ACC112 (cell line): ENCODE results near the gene AKAIN1.

Experiments used
- H2AFZ ChIP-seq: fragments of 200-600 bp; sonication (generic); one replicate; pipeline ENCODE4 v1.6.0; 2017; ENCODE audit warnings: antibody characterized with exemption, low read length; ENCODE audit not compliant: unreplicated experiment
- H3K27ac ChIP-seq: fragments of 200-600 bp; sonication (generic); 2 replicates; pipeline ENCODE4 v1.5.1; 2014; ENCODE audit warnings: low read depth, mild to moderate bottlenecking, antibody characterized with exemption, low read length, moderate library complexity
- H3K27me3 ChIP-seq: fragments of 200-600 bp; sonication (generic); 2 replicates; pipeline ENCODE4 v1.6.1; 2014; ENCODE audit warnings: mild to moderate bottlenecking, antibody characterized with exemption, low read length, moderate library complexity, mixed read lengths; ENCODE audit not compliant: insufficient read depth
- H3K36me3 ChIP-seq: fragments of 200-600 bp; sonication (generic); 2 replicates; pipeline ENCODE4 v1.6.1; 2016; ENCODE audit warnings: mild to moderate bottlenecking, antibody characterized with exemption, low read length, moderate library complexity, mixed read lengths; ENCODE audit not compliant: insufficient read depth
- H3K4me1 ChIP-seq: fragments of 200-600 bp; sonication (generic); one replicate; pipeline ENCODE4 v1.6.1; 2016; ENCODE audit warnings: low read length, mixed read lengths; ENCODE audit not compliant: insufficient read depth, unreplicated experiment, control insufficient read depth
- H3K4me3 ChIP-seq: fragments of 200-600 bp; sonication (generic); 2 replicates; pipeline ENCODE4 v1.5.1; 2014; ENCODE audit warnings: mild to moderate bottlenecking, low read depth, low read length
- H3K79me2 ChIP-seq: fragments of 200-600 bp; sonication (generic); one replicate; pipeline ENCODE4 v1.6.0; 2016; ENCODE audit warnings: low read length; ENCODE audit not compliant: control insufficient read depth, unreplicated experiment, insufficient read depth

Gene AKAIN1

GRCh38 chr18:5159080-5159479 is 38.0 kb downstream of the AKAIN1 start:
- Histone ChIP-seq H2AFZ (no peak overlapping the region), H3K27me3 (no peaks in the 10 kb centered on the region), H3K36me3 (no peaks in the 10 kb centered on the region), H3K4me1 (no peaks in the 10 kb centered on the region), H3K4me3 (no peak overlapping the region), H3K79me2 (no peaks in the 10 kb centered on the region), H3K27ac (no peak overlapping the region)

DNA sequence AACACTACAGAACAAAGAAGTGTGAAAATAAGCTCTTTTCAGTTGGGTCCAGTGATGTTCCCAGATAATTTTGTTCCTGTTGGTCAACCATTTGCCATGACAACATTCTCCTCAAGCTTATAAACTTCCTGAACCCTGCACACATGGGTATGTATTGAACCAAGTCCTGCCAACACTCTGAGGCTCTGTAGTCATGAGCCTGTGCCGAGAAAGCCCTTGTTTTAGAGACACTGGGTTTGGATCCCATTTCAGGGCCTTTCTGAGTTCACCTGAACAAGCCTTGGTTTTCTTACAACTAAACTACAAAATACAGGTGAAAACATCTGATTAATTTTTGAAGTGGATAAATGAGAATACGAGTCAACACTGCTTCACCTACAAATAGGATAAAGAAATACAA is 38.5 kb downstream of the AKAIN1 start:
- no peak overlapping the region for H3K4me3 ChIP-seq
- no peak overlapping the region for H3K27ac ChIP-seq
- no peaks in the 10 kb centered on the region for H3K27me3 ChIP-seq
- no peaks in the 10 kb centered on the region for H3K36me3 ChIP-seq
- H3K4me1 ChIP-seq = no peaks in the 10 kb centered on the region
- H3K79me2 ChIP-seq = no peaks in the 10 kb centered on the region
- no peak overlapping the region for H2AFZ ChIP-seq

- Histone ChIP-seq H3K27ac (no peak overlapping the region), H3K27me3 (no peaks in the 10 kb centered on the region), H3K4me1 (no peaks in the 10 kb centered on the region), H2AFZ (no peak overlapping the region), H3K79me2 (no peaks in the 10 kb centered on the region), H3K36me3 (no peaks in the 10 kb centered on the region), H3K4me3 (no peak overlapping the region)
These were observed 38.9 kb downstream of the AKAIN1 start for GRCh38 chr18:5158172-5158571.

DNA sequence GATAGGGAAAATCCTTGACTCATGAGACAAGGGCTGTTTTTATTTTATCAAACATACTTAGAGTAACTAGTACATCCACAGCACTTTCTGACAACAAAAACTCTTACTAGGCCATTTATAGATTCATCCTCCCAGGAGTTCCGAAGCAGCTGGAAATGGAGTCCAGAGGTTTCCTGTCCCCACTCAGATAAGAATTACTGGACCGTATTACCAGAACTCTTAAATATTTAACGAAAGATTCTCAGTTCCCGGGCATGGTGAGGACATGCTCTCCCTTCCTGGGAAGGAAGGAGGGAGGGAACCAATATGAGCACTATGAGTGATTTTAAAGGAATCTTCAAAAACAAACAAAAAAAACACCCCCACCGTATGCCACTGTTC is 41.2 kb downstream of the AKAIN1 start:
- no peak overlapping the region for H3K27ac ChIP-seq
- no peaks in the 10 kb centered on the region for H3K4me1 ChIP-seq
- H3K27me3 ChIP-seq = no peaks in the 10 kb centered on the region
- H3K36me3 ChIP-seq = no peaks in the 10 kb centered on the region
- no peak overlapping the region for H3K4me3 ChIP-seq
- no peak overlapping the region for H2AFZ ChIP-seq
- H3K79me2 ChIP-seq = no peaks in the 10 kb centered on the region

- H3K27me3 ChIP-seq = no peaks in the 10 kb centered on the region
- no peak overlapping the region for H3K4me3 ChIP-seq
- H3K79me2 ChIP-seq = no peaks in the 10 kb centered on the region
- no peak overlapping the region for H3K27ac ChIP-seq
- no peak overlapping the region for H2AFZ ChIP-seq
- H3K4me1 ChIP-seq = no peaks in the 10 kb centered on the region
- H3K36me3 ChIP-seq = no peaks in the 10 kb centered on the region
These were observed 41.7 kb downstream of the AKAIN1 start for GRCh38 chr18:5155218-5155906.

GRCh38 chr18:5152343-5153020 is 44.6 kb downstream of the AKAIN1 start:
- H3K4me3 ChIP-seq = no peak overlapping the region
- no peak overlapping the region for H2AFZ ChIP-seq
- H3K27ac ChIP-seq = no peak overlapping the region
- H3K27me3 ChIP-seq = no peaks in the 10 kb centered on the region
- no peaks in the 10 kb centered on the region for H3K4me1 ChIP-seq
- H3K36me3 ChIP-seq = no peaks in the 10 kb centered on the region
- H3K79me2 ChIP-seq = no peaks in the 10 kb centered on the region

DNA sequence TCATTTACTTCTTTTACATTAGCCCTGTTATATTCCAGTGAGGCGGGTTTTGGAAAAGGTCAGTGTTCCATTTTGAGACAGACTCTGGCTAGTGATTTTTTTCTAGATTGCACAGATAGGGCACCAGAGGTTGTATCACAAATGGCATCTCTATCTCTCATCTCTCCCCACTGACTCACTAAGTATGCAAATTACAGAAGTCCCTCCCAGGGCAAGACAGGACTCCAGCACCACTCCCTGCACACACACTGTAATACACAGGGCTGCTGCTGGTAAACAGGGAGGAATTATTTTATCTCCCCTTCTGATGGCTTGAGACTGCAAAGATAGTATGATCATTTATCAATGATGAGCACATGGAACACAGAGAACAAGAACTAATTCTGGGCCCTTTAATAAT is 46.2 kb downstream of the AKAIN1 start:
- Histone ChIP-seq H2AFZ (no peak overlapping the region), H3K27ac (no peak overlapping the region), H3K4me1 (no peaks in the 10 kb centered on the region), H3K4me3 (no peak overlapping the region), H3K79me2 (no peaks in the 10 kb centered on the region), H3K36me3 (no peaks in the 10 kb centered on the region), H3K27me3 (no peaks in the 10 kb centered on the region)

GRCh38 chr18:5146093-5146492 is 51.0 kb downstream of the AKAIN1 start:
- Histone ChIP-seq H3K27me3 (no peaks in the 10 kb centered on the region), H3K4me3 (no peak overlapping the region), H3K27ac (no peak overlapping the region), H2AFZ (no peak overlapping the region), H3K36me3 (no peaks in the 10 kb centered on the region), H3K79me2 (no peaks in the 10 kb centered on the region), H3K4me1 (no peaks in the 10 kb centered on the region)

- no peak overlapping the region for H2AFZ ChIP-seq
- no peaks in the 10 kb centered on the region for H3K36me3 ChIP-seq
- H3K4me1 ChIP-seq = no peaks in the 10 kb centered on the region
- H3K27ac ChIP-seq = no peak overlapping the region
- H3K79me2 ChIP-seq = no peaks in the 10 kb centered on the region
- no peak overlapping the region for H3K4me3 ChIP-seq
- H3K27me3 ChIP-seq = no peaks in the 10 kb centered on the region
These were observed 51.8 kb downstream of the AKAIN1 start for GRCh38 chr18:5145168-5145825.

DNA sequence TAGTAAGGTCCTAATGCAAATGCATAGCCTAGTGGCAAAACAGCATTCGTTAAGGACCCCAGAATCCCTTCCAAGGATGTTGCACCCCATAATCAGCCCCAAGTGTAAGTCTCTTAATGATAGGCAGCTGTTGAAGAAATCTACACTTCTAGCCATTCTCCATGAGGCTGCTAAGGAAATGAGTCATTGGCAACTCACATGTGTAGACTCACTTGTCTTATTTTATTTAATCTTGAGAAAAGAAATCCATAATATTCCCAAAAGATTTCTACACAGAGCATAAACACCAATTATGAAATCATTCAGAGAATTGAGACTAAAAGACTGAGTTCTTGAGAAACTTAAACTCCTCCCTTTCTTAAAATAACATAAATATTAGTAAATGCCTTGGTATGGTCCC is 52.4 kb downstream of the AKAIN1 start:
- Histone ChIP-seq H3K4me1 (no peaks in the 10 kb centered on the region), H3K36me3 (no peaks in the 10 kb centered on the region), H3K27ac (no peak overlapping the region), H2AFZ (no peak overlapping the region), H3K4me3 (no peak overlapping the region), H3K79me2 (no peaks in the 10 kb centered on the region), H3K27me3 (no peaks in the 10 kb centered on the region)

DNA sequence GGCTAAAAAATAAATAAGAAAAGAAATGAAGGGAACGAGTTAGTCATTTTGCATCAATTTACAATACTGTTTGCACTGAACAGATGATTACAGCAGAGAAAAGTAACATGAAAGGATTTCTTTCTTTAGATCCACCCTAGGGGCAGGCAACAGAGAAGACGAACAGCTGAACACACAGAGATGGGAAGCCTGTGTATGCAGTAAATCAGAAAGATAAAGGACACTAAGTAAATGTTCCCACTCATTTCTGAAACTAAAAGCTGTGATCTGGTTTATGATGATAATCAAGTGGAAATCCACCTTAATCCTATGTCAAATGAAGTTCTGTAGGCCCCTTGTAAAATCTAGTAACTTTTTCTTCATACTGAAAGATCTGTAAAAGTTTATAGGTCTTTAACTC is 54.2 kb downstream of the AKAIN1 start:
- no peak overlapping the region for H3K27ac ChIP-seq
- H3K4me3 ChIP-seq = no peak overlapping the region
- no peaks in the 10 kb centered on the region for H3K27me3 ChIP-seq
- no peaks in the 10 kb centered on the region for H3K4me1 ChIP-seq
- no peaks in the 10 kb centered on the region for H3K36me3 ChIP-seq
- H3K79me2 ChIP-seq = no peaks in the 10 kb centered on the region
- no peak overlapping the region for H2AFZ ChIP-seq
